CD14-positive monocyte (primary cell): Measurements from ENCODE around the gene KCNE3. TPM values are rescaled to one million over a fixed set of nuclear protein-coding genes. Genes with fewer than 3 reads are reported as not detected.

Source experiments
- DNase-seq, 3 donors: peaks; one replicate each; pipeline ENCODE4 v3.0.0-alpha.2; 2011 to 2022
- H2AFZ ChIP-seq: 2 replicates; pipeline ENCODE4 v1.6.0; 2012; ENCODE audit warnings: mild to moderate bottlenecking, low read depth, low read length, inconsistent platforms; ENCODE audit not compliant: insufficient read depth, poor library complexity, severe bottlenecking
- H3K27ac ChIP-seq, 2 donors: 1 replicate in 1 of 2; 2 replicates in 1 of 2; pipeline ENCODE4 v1.5.1; 2012 to 2013; ENCODE audit warnings: low read length in 2 of 2, control low read depth in 1 of 2, inconsistent platforms in 1 of 2, low read depth in 1 of 2, mild to moderate bottlenecking in 1 of 2
- H3K27me3 ChIP-seq, 2 donors: one replicate each; pipeline versions ENCODE4 v1.6.0 to v1.6.1; 2011 to 2013; ENCODE audit warnings: low read length in 2 of 2; ENCODE audit not compliant: control insufficient read depth in 2 of 2, insufficient read depth in 2 of 2
- H3K36me3 ChIP-seq, 2 donors: replicated peaks in 1 of 2; 1 replicate in 1 of 2; 2 replicates in 1 of 2; pipeline versions ENCODE4 v1.5.1 to v1.6.1; 2012 to 2013; ENCODE audit warnings: low read length in 2 of 2, control low read depth in 1 of 2, inconsistent platforms in 1 of 2, mild to moderate bottlenecking in 1 of 2; ENCODE audit not compliant: insufficient read depth in 2 of 2, control insufficient read depth in 1 of 2
- H3K4me1 ChIP-seq, 2 donors: 1 replicate in 1 of 2; 2 replicates in 1 of 2; pipeline versions ENCODE4 v1.5.1 to v1.6.1; 2012 to 2013; ENCODE audit warnings: low read length in 2 of 2, control low read depth in 1 of 2, inconsistent platforms in 1 of 2, mild to moderate bottlenecking in 1 of 2, moderate library complexity in 1 of 2; ENCODE audit not compliant: insufficient read depth in 2 of 2, control insufficient read depth in 1 of 2
- H3K4me2 ChIP-seq: replicated peaks from 2 replicates; pipeline ENCODE3; 2012; ENCODE audit warnings: low read length, moderate library complexity, mild to moderate bottlenecking; ENCODE audit not compliant: poor library complexity, severe bottlenecking; ENCODE audit errors: extremely low read depth
- H3K4me3 ChIP-seq, 3 experiments: fragments of 200-600 bp in 1 of 3; sonication (generic) in 1 of 3; replicated peaks in 1 of 3; 1 replicate in 2 of 3; 2 replicates in 1 of 3; pipeline ENCODE4 v1.5.1; 2011 to 2013; ENCODE audit warnings: low read length in 3 of 3, mild to moderate bottlenecking in 3 of 3, control low read depth in 2 of 3, low read depth in 2 of 3, inconsistent platforms in 1 of 3, moderate library complexity in 1 of 3
- H3K79me2 ChIP-seq: 2 replicates; pipeline ENCODE4 v1.6.0; 2012; ENCODE audit warnings: mild to moderate bottlenecking, control low read depth, inconsistent platforms, low read length, moderate library complexity; ENCODE audit not compliant: insufficient read depth
- H3K9ac ChIP-seq: 2 replicates; pipeline ENCODE4 v1.6.0; 2017; ENCODE audit warnings: low read length, mild to moderate bottlenecking; ENCODE audit not compliant: insufficient read depth, poor library complexity, severe bottlenecking
- H3K9me3 ChIP-seq, 2 donors: replicated peaks in 1 of 2; 1 replicate in 1 of 2; 2 replicates in 1 of 2; pipeline versions ENCODE4 v1.5.1 to v1.6.1; 2012 to 2013; ENCODE audit warnings: low read length in 2 of 2, control low read depth in 1 of 2; ENCODE audit not compliant: control insufficient read depth in 1 of 2, insufficient read depth in 1 of 2
- H4K20me1 ChIP-seq: 2 replicates; pipeline ENCODE4 v1.6.0; 2012; ENCODE audit warnings: mild to moderate bottlenecking, low read length, control low read depth, moderate library complexity; ENCODE audit not compliant: insufficient read depth
- H3K27ac Mint-ChIP-seq, 7 donors: one replicate each; pipeline ENCODE4 v1.8.0; 2020; ENCODE audit warnings: mild to moderate bottlenecking in 7 of 7, mixed read lengths in 7 of 7, moderate library complexity in 6 of 7, inconsistent platforms in 2 of 7
- H3K27me3 Mint-ChIP-seq, 3 donors: one replicate each; pipeline ENCODE4 v1.8.0; 2021 to 2022; ENCODE audit warnings: low read depth in 3 of 3, mild to moderate bottlenecking in 3 of 3, mixed read lengths in 3 of 3, moderate library complexity in 3 of 3, inconsistent platforms in 1 of 3
- H3K36me3 Mint-ChIP-seq, 2 donors: one replicate each; pipeline ENCODE4 v1.8.0; 2020; ENCODE audit warnings: mixed read lengths in 2 of 2, inconsistent platforms in 1 of 2, mild to moderate bottlenecking in 1 of 2
- H3K4me1 Mint-ChIP-seq: one replicate; pipeline ENCODE4 v1.8.0; 2020; ENCODE audit warnings: mild to moderate bottlenecking, mixed read lengths
- H3K4me3 Mint-ChIP-seq, 2 donors: one replicate each; pipeline ENCODE4 v1.8.0; 2020; ENCODE audit warnings: mild to moderate bottlenecking in 2 of 2, mixed read lengths in 2 of 2, moderate library complexity in 1 of 2
- H3K9me3 Mint-ChIP-seq, 7 donors: one replicate each; pipeline ENCODE4 v1.8.0; 2020 to 2022; ENCODE audit warnings: mixed read lengths in 7 of 7, mild to moderate bottlenecking in 6 of 7, moderate library complexity in 6 of 7, inconsistent platforms in 2 of 7
- WGBS: methylation state at CpG from one replicate; pipeline ENCODE4 v1.1.5; 2013; ENCODE audit warnings: missing lambda C conversion rate; ENCODE audit not compliant: insufficient coverage; 5-methylcytosine and 5-hydroxymethylcytosine counted together
- intact Hi-C, 2 donors: fragments of 100-400 bp; cut with micrococcal nuclease; formaldehyde crosslinking; loops; one replicate each; pipeline versions ENCODE4 v1.15.0 to v1.15.1; 2023
- polyA plus RNA-seq, 3 donors: library from polyadenylated mRNA; depleted of rRNA in 1 of 3; unstranded in 2 of 3; stranded (reverse) in 1 of 3; fragments of 300-500 nt in 2 of 3; fragments of >200 nt in 1 of 3; fragmentation: Illumina TruSeq in 2 of 3; gene quantifications; 1 replicate in 2 of 3; 2 replicates in 1 of 3; pipeline ENCODE4 v1.2.3, GENCODE V29; 2012 to 2021
- TF ChIP-seq, protein P1 (sequence below): fragments of 200-600 bp; IDR thresholded peaks from one replicate; pipeline ENCODE4 v1.8.0; 2022; ENCODE audit warnings: antibody characterized with exemption, mild to moderate bottlenecking

Gene KCNE3
- polyA plus RNA-seq, 3 donors = 29.9 to 76.6 (median 41.0) TPM

DNA sequence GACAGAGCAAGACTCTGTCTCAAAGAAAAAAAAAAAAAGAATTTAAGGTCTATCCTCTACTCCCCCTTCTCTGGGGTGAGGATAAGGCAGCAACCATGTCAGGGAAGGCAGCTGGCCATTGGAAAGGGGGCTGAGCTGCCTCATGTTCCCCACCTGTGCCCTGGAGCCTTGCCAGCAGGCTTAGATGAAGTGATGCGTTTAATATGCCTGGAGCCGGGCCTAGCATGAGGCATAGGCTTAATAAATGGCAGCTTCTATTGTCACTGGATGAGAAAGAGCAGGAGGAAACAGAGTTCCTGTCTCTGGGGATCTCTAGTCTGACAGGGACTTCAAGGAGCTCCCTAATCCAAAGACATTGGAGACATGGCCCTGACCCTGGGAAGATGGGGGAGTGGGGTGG lies 3.2 kb upstream of the KCNE3 start:
- Histone ChIP-seq H3K9ac (no peak overlapping the region), H3K79me2 (peaks cover 14% of the 10 kb centered on the region), H2AFZ (no peak overlapping the region), H3K4me3 (no peak overlapping the region), H3K4me2 (no peak overlapping the region), H3K36me3 (no peaks in the 10 kb centered on the region), H3K4me1 (peaks cover 67 to 78% of the 10 kb centered on the region in 2 donors), H3K27ac (no peak overlapping the region), H3K27me3 (no peaks in the 10 kb centered on the region), H3K9me3 (no peaks in the 10 kb centered on the region), H4K20me1 (no peaks in the 10 kb centered on the region)
- H3K4me1 Mint-ChIP-seq = peaks cover 71% of the 10 kb centered on the region
- 100% methylated on average over 2 of the region's 2 CpGs for WGBS
- DNase-seq = no peak
- no peaks in the 10 kb centered on the region for H3K36me3 Mint-ChIP-seq
- H3K9me3 Mint-ChIP-seq = peaks cover 0 to 5% (median 3%) of the 10 kb centered on the region in 7 donors
- TF ChIP-seq, protein P1, sequence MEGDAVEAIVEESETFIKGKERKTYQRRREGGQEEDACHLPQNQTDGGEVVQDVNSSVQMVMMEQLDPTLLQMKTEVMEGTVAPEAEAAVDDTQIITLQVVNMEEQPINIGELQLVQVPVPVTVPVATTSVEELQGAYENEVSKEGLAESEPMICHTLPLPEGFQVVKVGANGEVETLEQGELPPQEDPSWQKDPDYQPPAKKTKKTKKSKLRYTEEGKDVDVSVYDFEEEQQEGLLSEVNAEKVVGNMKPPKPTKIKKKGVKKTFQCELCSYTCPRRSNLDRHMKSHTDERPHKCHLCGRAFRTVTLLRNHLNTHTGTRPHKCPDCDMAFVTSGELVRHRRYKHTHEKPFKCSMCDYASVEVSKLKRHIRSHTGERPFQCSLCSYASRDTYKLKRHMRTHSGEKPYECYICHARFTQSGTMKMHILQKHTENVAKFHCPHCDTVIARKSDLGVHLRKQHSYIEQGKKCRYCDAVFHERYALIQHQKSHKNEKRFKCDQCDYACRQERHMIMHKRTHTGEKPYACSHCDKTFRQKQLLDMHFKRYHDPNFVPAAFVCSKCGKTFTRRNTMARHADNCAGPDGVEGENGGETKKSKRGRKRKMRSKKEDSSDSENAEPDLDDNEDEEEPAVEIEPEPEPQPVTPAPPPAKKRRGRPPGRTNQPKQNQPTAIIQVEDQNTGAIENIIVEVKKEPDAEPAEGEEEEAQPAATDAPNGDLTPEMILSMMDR = no peak
- no peak overlapping the region for H3K4me3 Mint-ChIP-seq
- H3K27ac Mint-ChIP-seq = peak overlapping the region in 1 of 7 donors; percentile 9
- peaks cover 0 to 5% (median 3%) of the 10 kb centered on the region in 3 donors for H3K27me3 Mint-ChIP-seq
- intact Hi-C loops = no loop called here

DNA sequence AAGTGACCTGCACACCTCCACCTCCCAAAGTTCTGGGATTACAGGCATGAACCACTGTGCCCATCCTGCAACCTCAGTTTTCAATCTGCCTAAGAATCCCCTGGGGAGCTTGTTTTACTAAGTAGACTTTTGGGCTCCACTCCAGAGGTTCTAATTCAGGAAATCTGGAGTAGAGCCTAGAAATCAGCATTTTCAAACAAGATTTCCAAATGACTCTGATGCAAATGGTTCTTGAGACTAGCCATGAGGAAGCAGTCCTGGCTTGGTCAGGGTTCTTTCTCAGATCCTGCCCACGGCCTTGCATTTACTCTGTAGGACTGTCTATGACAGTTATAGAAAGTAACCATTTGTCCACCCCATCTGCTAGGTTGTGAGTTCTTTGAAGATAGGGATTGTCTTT lies 1.6 kb upstream of the KCNE3 start:
- H3K27me3 Mint-ChIP-seq = peaks cover 0 to 5% (median 3%) of the 10 kb centered on the region in 3 donors
- Histone ChIP-seq H3K27ac (no peak overlapping the region), H3K9ac (no peak overlapping the region), H2AFZ (no peak overlapping the region), H3K4me2 (no peak overlapping the region), H4K20me1 (no peaks in the 10 kb centered on the region), H3K36me3 (no peaks in the 10 kb centered on the region), H3K4me3 (no peak overlapping the region), H3K27me3 (no peaks in the 10 kb centered on the region), H3K4me1 (peaks cover 73 to 83% of the 10 kb centered on the region in 2 donors), H3K9me3 (no peaks in the 10 kb centered on the region), H3K79me2 (peaks cover 27% of the 10 kb centered on the region)
- H3K27ac Mint-ChIP-seq = peak overlapping the region in 2 of 7 donors; percentile 18 to 52
- H3K36me3 Mint-ChIP-seq = peaks cover 3 to 8% of the 10 kb centered on the region in 2 donors
- TF ChIP-seq, protein P1 = no peak
- peaks cover 0 to 5% (median 3%) of the 10 kb centered on the region in 7 donors for H3K9me3 Mint-ChIP-seq
- DNase-seq = peak in 1 of 3 donors; percentile 27
- WGBS = no CpG with 5 or more reads among the region's 1 CpG
- peak overlapping the region in 1 of 2 donors; percentile 12 for H3K4me3 Mint-ChIP-seq
- peaks cover 78% of the 10 kb centered on the region for H3K4me1 Mint-ChIP-seq
- intact Hi-C loops = no loop called here
